Aorta (tissue), 5 donors: ENCODE data around the gene MVK. TPM values are rescaled to one million over a fixed set of nuclear protein-coding genes. Genes with fewer than 3 reads are reported as not detected.

Experiments
- ATAC-seq: fragments of 200-7000 bp; cut with Tn5 transposase; one replicate; pipeline ENCODE4 v1.9.1; 2022; ENCODE audit warnings: moderate library complexity; ENCODE audit not compliant: low FRiP score
- DNase-seq, 2 donors: peaks; one replicate each; pipeline ENCODE4 v3.0.0-alpha.2; 2020
- H3K27ac ChIP-seq, 2 donors: one replicate each; pipeline ENCODE4 v1.5.1; 2013; ENCODE audit warnings: low read length in 2 of 2, mild to moderate bottlenecking in 2 of 2, moderate library complexity in 2 of 2, control low read depth in 1 of 2, inconsistent platforms in 1 of 2, low read depth in 1 of 2
- H3K27me3 ChIP-seq, 2 donors: one replicate each; pipeline ENCODE4 v1.6.1; 2013; ENCODE audit warnings: control low read depth in 1 of 2, low read length in 1 of 2, mild to moderate bottlenecking in 1 of 2, moderate library complexity in 1 of 2; ENCODE audit not compliant: insufficient read depth in 2 of 2, control insufficient read depth in 1 of 2
- H3K36me3 ChIP-seq, 2 donors: one replicate each; pipeline ENCODE4 v1.6.1; 2013; ENCODE audit warnings: control low read depth in 1 of 2, low read length in 1 of 2, mild to moderate bottlenecking in 1 of 2; ENCODE audit not compliant: insufficient read depth in 2 of 2, control insufficient read depth in 1 of 2
- H3K4me1 ChIP-seq, 2 donors: one replicate each; pipeline ENCODE4 v1.6.1; 2013; ENCODE audit warnings: low read length in 2 of 2, control low read depth in 1 of 2, mild to moderate bottlenecking in 1 of 2, moderate library complexity in 1 of 2; ENCODE audit not compliant: insufficient read depth in 2 of 2, control insufficient read depth in 1 of 2
- H3K4me3 ChIP-seq, 2 donors: one replicate each; pipeline ENCODE4 v1.5.1; 2013; ENCODE audit warnings: low read length in 2 of 2, control low read depth in 1 of 2, mild to moderate bottlenecking in 1 of 2
- H3K9me3 ChIP-seq: one replicate; pipeline ENCODE4 v1.6.1; 2013; ENCODE audit warnings: mild to moderate bottlenecking, low read length; ENCODE audit not compliant: control insufficient read depth
- WGBS, 2 donors: extraction: QIAGEN DNeasy Blood & Tissue Kit; methylation state at CpG; one replicate each; pipeline ENCODE4 v1.1.7; 2013; 5-methylcytosine and 5-hydroxymethylcytosine counted together
- intact Hi-C, 2 donors: fragments of 100-400 bp; cut with DNase I; formaldehyde crosslinking; loops; one replicate each; pipeline versions ENCODE4 v1.14.2 to v1.15.0; 2022
- polyA plus RNA-seq, 2 donors: library from polyadenylated mRNA; stranded (reverse); fragments of 200-250 nt; gene quantifications; one replicate each; pipeline ENCODE4 v1.2.3, GENCODE V29; 2013
- total RNA-seq, 2 donors: library from RNA; stranded (reverse); fragmentation: NEBNext Ultra II Directional; extraction: Animal tissue kit (Norgen Biotek cat#: 25700); gene quantifications; one replicate each; pipeline ENCODE4 v1.2.1, GENCODE V29; 2021
- donor health status: healthy with polysubstance abuse.
- donor health status: Bipolar disorder and iron deficiency.
- donor health status: DM: no; HTN: no; CAD: no.
- donor health status: DM: no; HTN: no; CAD: no.
- donor health status: DM: yes; HTN: yes; CAD: no.

The MVK gene
- total and polyA plus RNA-seq, 4 donors, result 8.5 to 14.3 (median 12.5) TPM

GRCh38 chr12:109542014-109542413, 31.6 kb upstream of the MVK start:
- H3K4me1 ChIP-seq, result no peaks in the 10 kb centered on the region
- no peaks in the 10 kb centered on the region for H3K9me3 ChIP-seq
- no peak overlapping the region for H3K27ac ChIP-seq
- intact Hi-C loops, result no loop called here
- H3K27me3 ChIP-seq, result no peaks in the 10 kb centered on the region
- WGBS, 2 donors, result 82 to 84% methylated on average over 2 of the region's 2 CpGs
- ATAC-seq (no peak), DNase-seq (no peak)
- H3K4me3 ChIP-seq, result no peak overlapping the region
- no peaks in the 10 kb centered on the region for H3K36me3 ChIP-seq

- intact Hi-C loops, result no loop called here
- DNase-seq (no peak), ATAC-seq (no peak)
- no peaks in the 10 kb centered on the region for H3K27me3 ChIP-seq
- H3K9me3 ChIP-seq, result no peaks in the 10 kb centered on the region
- H3K27ac ChIP-seq, result no peak overlapping the region
- 85 to 87% methylated on average over 6 of the region's 6 CpGs for WGBS, 2 donors
- no peaks in the 10 kb centered on the region for H3K4me1 ChIP-seq
- H3K36me3 ChIP-seq, result no peaks in the 10 kb centered on the region
- no peak overlapping the region for H3K4me3 ChIP-seq
These were observed 30.7 kb upstream of the MVK start for GRCh38 chr12:109542876-109543275.

DNA sequence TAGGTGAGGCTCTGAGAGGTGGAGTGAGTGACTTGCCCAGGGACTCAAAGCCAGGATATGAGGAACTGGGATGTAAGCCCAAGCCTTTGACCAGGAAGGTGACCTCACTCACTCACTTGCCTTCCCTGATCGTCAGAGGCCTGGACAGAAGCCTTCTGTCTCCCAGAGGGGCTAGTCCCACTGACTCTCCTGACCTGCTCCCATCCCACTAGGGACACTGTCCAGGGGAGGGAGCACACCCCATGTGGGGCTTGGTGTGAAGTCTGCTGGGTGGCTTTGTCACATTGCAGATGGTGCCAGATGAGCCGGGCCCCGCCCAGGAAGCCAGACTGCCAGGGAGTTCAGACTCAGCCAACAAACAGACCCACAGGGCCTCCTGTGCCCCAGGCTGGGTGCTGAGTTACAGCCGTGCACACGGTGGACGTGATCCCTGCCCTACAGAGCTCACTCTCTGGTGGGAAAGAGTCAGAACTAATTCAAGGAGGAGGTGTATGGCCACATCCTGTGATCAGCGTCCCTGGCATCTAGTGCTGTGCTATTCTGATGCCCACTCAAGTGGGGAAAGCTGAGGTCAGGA, 28.6 kb upstream of the MVK start:
- no peak overlapping the region for H3K27ac ChIP-seq
- H3K4me1 ChIP-seq, result no peaks in the 10 kb centered on the region
- DNase-seq (no peak), ATAC-seq (no peak)
- H3K9me3 ChIP-seq, result no peaks in the 10 kb centered on the region
- no peak overlapping the region for H3K4me3 ChIP-seq
- 22 to 27% methylated on average over 7 of the region's 7 CpGs for WGBS, 2 donors
- intact Hi-C loops, result no loop called here
- H3K27me3 ChIP-seq, result no peaks in the 10 kb centered on the region
- no peaks in the 10 kb centered on the region for H3K36me3 ChIP-seq

DNA sequence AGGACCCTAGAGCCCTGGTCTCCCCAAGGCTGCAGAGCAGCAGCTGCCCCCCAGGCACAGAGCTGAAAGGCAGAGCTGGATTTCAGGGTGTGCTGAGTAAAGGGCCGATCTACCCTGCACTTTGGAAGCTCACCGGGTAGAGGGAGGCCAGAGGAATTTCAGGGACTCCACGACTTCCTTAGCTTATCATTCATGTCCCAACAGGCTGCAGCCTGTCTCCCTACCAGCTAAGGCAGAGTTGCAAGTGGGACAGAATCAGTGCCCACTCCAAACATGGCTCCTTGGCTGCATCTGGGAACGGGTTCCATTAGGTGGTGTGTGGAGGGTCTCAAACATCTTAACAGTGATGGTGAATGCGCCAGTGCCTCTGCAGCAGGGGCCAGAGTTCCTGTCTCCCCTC, 27.8 kb upstream of the MVK start:
- no peaks in the 10 kb centered on the region for H3K36me3 ChIP-seq
- no peaks in the 10 kb centered on the region for H3K9me3 ChIP-seq
- H3K4me3 ChIP-seq, result no peak overlapping the region
- H3K27ac ChIP-seq, result no peak overlapping the region
- no peaks in the 10 kb centered on the region for H3K27me3 ChIP-seq
- no peaks in the 10 kb centered on the region for H3K4me1 ChIP-seq
- 55 to 58% methylated on average over 5 of the region's 5 CpGs for WGBS, 2 donors
- DNase-seq (no peak), ATAC-seq (no peak)
- intact Hi-C loops, result no loop called here

DNA sequence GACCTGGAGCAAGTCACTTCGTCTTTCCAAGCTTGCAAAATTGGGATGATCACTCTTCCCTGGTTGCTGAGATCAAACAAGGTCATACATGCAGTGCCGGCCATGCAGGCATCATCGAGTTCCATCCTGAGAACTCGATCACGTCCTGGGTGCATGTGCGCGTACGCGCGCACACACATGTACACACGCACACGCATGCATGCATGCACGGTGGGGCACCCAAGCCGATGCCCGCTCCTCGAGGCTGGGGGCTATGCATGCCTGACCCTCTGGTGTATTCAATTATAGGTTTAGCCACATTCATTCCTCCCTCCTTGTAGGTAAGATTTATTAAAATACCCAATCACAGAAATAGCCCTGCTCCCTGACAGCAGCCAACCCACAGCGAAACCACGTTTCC, 26.3 kb upstream of the MVK start:
- WGBS, 2 donors, result 88 to 89% methylated on average over 18 of the region's 18 CpGs
- ATAC-seq (no peak), DNase-seq (no peak)
- no peaks in the 10 kb centered on the region for H3K27me3 ChIP-seq
- intact Hi-C loops, result no loop called here
- H3K9me3 ChIP-seq, result no peaks in the 10 kb centered on the region
- no peaks in the 10 kb centered on the region for H3K4me1 ChIP-seq
- H3K36me3 ChIP-seq, result no peaks in the 10 kb centered on the region
- H3K4me3 ChIP-seq, result no peak overlapping the region
- H3K27ac ChIP-seq, result no peak overlapping the region

GRCh38 chr12:109548258-109548657, 25.3 kb upstream of the MVK start:
- no peaks in the 10 kb centered on the region for H3K4me1 ChIP-seq
- intact Hi-C loops, result no loop called here
- no peak overlapping the region for H3K27ac ChIP-seq
- no peak for ATAC-seq
- no peak for DNase-seq
- H3K9me3 ChIP-seq, result no peaks in the 10 kb centered on the region
- H3K36me3 ChIP-seq, result no peaks in the 10 kb centered on the region
- H3K27me3 ChIP-seq, result no peaks in the 10 kb centered on the region
- H3K4me3 ChIP-seq, result no peak overlapping the region
- WGBS, 2 donors, result 63 to 73% methylated on average over 4 of the region's 4 CpGs

GRCh38 chr12:109549613-109550270, 23.9 kb upstream of the MVK start:
- intact Hi-C loops, result no loop called here

GRCh38 chr12:109550281-109550680, 23.3 kb upstream of the MVK start:
- DNase-seq, result peak in 1 of 2 donors; percentile 9
- H3K27me3 ChIP-seq, result no peaks in the 10 kb centered on the region
- no peaks in the 10 kb centered on the region for H3K36me3 ChIP-seq
- H3K4me1 ChIP-seq, result no peaks in the 10 kb centered on the region
- H3K4me3 ChIP-seq, result no peak overlapping the region
- no peaks in the 10 kb centered on the region for H3K9me3 ChIP-seq
- no peak overlapping the region for H3K27ac ChIP-seq
- intact Hi-C loops, result no loop called here
- 59 to 63% methylated on average over 12 of the region's 12 CpGs for WGBS, 2 donors
- no peak for ATAC-seq

More at GRCh38 chr12:109549613-109550270, 23.9 kb upstream of the MVK start:
- Histone ChIP-seq H3K9me3 (no peaks in the 10 kb centered on the region), H3K4me3 (no peak overlapping the region), H3K27me3 (no peaks in the 10 kb centered on the region), H3K27ac (no peak overlapping the region), H3K36me3 (no peaks in the 10 kb centered on the region), H3K4me1 (no peaks in the 10 kb centered on the region)
- whole genome bisulfite sequencing, 2 donors, result 28 to 36% methylated on average over 15 of the region's 15 CpGs
- no peak for DNase-seq
- no peak for ATAC-seq

DNA sequence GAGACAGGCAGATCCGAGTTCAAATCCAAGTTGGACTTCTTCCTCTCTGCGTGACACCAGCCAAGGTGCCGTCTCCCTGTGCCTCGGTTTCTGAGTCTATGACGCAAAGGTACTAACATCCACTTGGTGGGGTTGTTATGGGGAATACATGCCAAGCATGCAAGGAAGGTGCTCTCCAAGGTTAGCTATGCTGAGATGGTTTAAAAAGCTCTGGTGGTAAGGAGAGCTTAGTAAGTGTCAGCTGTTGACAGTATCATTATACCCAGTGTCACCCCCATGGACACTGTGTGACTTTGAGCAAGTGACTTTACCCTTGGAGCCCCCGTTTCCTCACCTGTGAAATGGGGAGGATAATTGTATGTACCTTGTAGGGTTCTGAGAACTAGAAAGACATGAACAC, 22.5 kb upstream of the MVK start:
- no peak overlapping the region for H3K27ac ChIP-seq
- H3K36me3 ChIP-seq, result no peaks in the 10 kb centered on the region
- no peaks in the 10 kb centered on the region for H3K4me1 ChIP-seq
- DNase-seq (no peak), ATAC-seq (no peak)
- no peak overlapping the region for H3K4me3 ChIP-seq
- intact Hi-C loops, result no loop called here
- no peaks in the 10 kb centered on the region for H3K27me3 ChIP-seq
- 83 to 88% methylated on average over 6 of the region's 6 CpGs for WGBS, 2 donors
- no peaks in the 10 kb centered on the region for H3K9me3 ChIP-seq
